Duodenal mucosa (tissue), 2 donors: ENCODE data around the gene SFMBT1.
"Not testable (repeated sequence)": the region's sequence is repeated elsewhere in the genome, so short reads cannot be mapped to it uniquely, and the experiment has no call there.

Source experiments
- H3K27ac ChIP-seq: one replicate; pipeline ENCODE4 v1.7.0; 2013; ENCODE audit warnings: low read depth, low read length
- H3K27me3 ChIP-seq, 2 donors: one replicate each; pipeline ENCODE4 v1.7.0; 2013; ENCODE audit warnings: low read length in 2 of 2, control low read depth in 1 of 2; ENCODE audit not compliant: insufficient read depth in 2 of 2, control insufficient read depth in 1 of 2
- H3K36me3 ChIP-seq, 2 donors: one replicate each; pipeline ENCODE4 v1.7.0; 2013; ENCODE audit warnings: low read length in 2 of 2, control low read depth in 1 of 2; ENCODE audit not compliant: insufficient read depth in 2 of 2, control insufficient read depth in 1 of 2
- H3K4me1 ChIP-seq, 2 donors: one replicate each; pipeline ENCODE4 v1.7.0; 2013; ENCODE audit warnings: low read length in 2 of 2, control low read depth in 1 of 2; ENCODE audit not compliant: insufficient read depth in 2 of 2, control insufficient read depth in 1 of 2
- H3K4me3 ChIP-seq, 2 donors: one replicate each; pipeline ENCODE4 v1.7.0; 2013; ENCODE audit warnings: low read length in 2 of 2, low read depth in 1 of 2
- H3K9ac ChIP-seq, 2 donors: one replicate each; pipeline ENCODE4 v1.7.0; 2013; ENCODE audit warnings: low read length in 2 of 2, low read depth in 1 of 2
- H3K9me3 ChIP-seq, 2 donors: one replicate each; pipeline ENCODE4 v1.7.0; 2013; ENCODE audit warnings: low read length in 2 of 2, control low read depth in 1 of 2; ENCODE audit not compliant: control insufficient read depth in 1 of 2

The SFMBT1 gene

GRCh38 chr3:53054233-53054632, 8.4 kb upstream of the SFMBT1 start:
- not testable (repeated sequence) for H3K9ac ChIP-seq, H3K4me3 ChIP-seq, H3K27me3 ChIP-seq, H3K9me3 ChIP-seq, H3K27ac ChIP-seq, H3K36me3 ChIP-seq, H3K4me1 ChIP-seq

DNA sequence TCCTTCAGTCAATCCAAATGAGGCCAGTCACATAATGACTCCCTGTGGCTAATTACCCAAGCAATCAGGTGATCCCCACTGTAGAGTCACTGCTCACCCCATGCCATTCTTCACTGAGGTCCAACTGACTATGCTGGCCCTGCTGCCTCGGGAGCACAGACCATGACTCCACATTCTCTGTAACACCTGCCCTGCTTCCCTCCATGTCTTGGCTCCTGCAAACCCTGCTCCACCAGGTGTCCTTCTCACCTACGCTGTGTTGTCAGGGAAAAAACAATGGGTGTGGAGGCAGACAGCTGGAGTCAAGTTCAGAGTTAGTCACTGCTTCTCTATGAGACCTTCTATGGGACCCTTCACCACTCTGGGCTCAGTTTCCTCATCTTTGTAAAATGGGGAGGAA, 6.1 kb upstream of the SFMBT1 start:
- Histone ChIP-seq H3K9me3 (no peaks in the 10 kb centered on the region), H3K27ac (no peak overlapping the region), H3K36me3 (no peaks in the 10 kb centered on the region), H3K4me1 (no peaks in the 10 kb centered on the region), H3K4me3 (no peak overlapping the region), H3K27me3 (no peaks in the 10 kb centered on the region), H3K9ac (no peak overlapping the region)

DNA sequence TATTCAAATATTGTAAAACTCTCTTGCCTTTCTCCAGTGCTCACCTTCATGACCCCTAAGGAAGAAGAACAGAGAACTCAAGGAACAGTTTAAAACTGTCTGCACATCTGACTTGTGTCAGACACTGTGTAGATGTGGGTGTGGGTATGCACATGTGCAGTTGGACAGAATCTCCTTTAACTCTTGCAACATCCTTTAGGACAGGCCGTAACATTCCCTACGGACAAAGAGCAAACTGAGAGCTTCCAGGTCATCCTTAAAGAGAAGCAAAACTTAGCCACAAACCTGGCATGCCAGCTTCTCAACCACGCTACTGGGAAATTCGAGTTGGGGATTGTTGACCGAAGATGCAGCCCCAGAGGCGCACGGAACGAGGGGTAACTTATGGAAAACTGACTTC, 4.1 kb upstream of the SFMBT1 start:
- Histone ChIP-seq H3K27me3 (no peaks in the 10 kb centered on the region), H3K36me3 (no peaks in the 10 kb centered on the region), H3K4me1 (no peaks in the 10 kb centered on the region), H3K27ac (no peak overlapping the region), H3K9ac (no peak overlapping the region), H3K4me3 (no peak overlapping the region), H3K9me3 (no peaks in the 10 kb centered on the region)

GRCh38 chr3:53046171-53047170, 598 bp upstream of the SFMBT1 start:
- H3K9me3 ChIP-seq: no peaks in the 10 kb centered on the region
- peak overlapping the region; percentile 54 to 60 for H3K9ac ChIP-seq
- no peaks in the 10 kb centered on the region for H3K36me3 ChIP-seq
- peak overlapping the region; percentile 32 for H3K27ac ChIP-seq
- H3K4me1 ChIP-seq: peaks cover 8 to 13% of the 10 kb centered on the region in 2 donors
- peak overlapping the region; percentile 73 to 77 for H3K4me3 ChIP-seq
- no peaks in the 10 kb centered on the region for H3K27me3 ChIP-seq

- no peaks in the 10 kb centered on the region for H3K27me3 ChIP-seq
- H3K9me3 ChIP-seq: no peaks in the 10 kb centered on the region
- peak overlapping the region; percentile 83 to 84 for H3K4me3 ChIP-seq
- H3K27ac ChIP-seq: peak overlapping the region; percentile 73
- no peaks in the 10 kb centered on the region for H3K36me3 ChIP-seq
- peak overlapping the region; percentile 81 to 90 for H3K9ac ChIP-seq
- peaks cover 11 to 18% of the 10 kb centered on the region in 2 donors for H3K4me1 ChIP-seq
Observed at GRCh38 chr3:53044711-53045517, 959 bp downstream of the SFMBT1 start.

DNA sequence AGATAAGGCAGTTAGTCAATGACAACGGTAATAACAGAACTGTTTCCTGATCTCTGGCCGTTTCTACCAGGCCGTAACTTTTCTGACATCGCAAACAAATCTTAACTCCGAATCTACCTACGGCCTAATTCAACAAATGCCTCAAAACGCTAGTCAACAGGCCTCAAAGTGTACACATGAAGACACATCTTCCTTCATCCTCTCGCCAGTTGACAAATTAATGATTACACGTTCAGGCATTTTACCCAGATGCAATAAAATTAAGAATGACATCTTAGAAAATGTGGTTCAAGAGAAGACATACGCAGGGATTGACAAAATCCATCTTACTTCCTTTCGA, 1.5 kb downstream of the SFMBT1 start:
- H3K9me3 ChIP-seq: no peaks in the 10 kb centered on the region
- H3K4me3 ChIP-seq: peak overlapping the region; percentile 83 to 84
- H3K4me1 ChIP-seq: peaks cover 11 to 18% of the 10 kb centered on the region in 2 donors
- no peaks in the 10 kb centered on the region for H3K27me3 ChIP-seq
- peak overlapping the region; percentile 81 to 90 for H3K9ac ChIP-seq
- H3K27ac ChIP-seq: peak overlapping the region; percentile 73
- H3K36me3 ChIP-seq: no peaks in the 10 kb centered on the region

GRCh38 chr3:53043738-53044137, 2.1 kb downstream of the SFMBT1 start:
- H3K9ac ChIP-seq: no peak overlapping the region
- H3K4me3 ChIP-seq: peak overlapping the region in 1 of 2 donors; percentile 84
- H3K36me3 ChIP-seq: no peaks in the 10 kb centered on the region
- H3K27me3 ChIP-seq: no peaks in the 10 kb centered on the region
- H3K4me1 ChIP-seq: peaks cover 11 to 18% of the 10 kb centered on the region in 2 donors
- no peaks in the 10 kb centered on the region for H3K9me3 ChIP-seq
- no peak overlapping the region for H3K27ac ChIP-seq

DNA sequence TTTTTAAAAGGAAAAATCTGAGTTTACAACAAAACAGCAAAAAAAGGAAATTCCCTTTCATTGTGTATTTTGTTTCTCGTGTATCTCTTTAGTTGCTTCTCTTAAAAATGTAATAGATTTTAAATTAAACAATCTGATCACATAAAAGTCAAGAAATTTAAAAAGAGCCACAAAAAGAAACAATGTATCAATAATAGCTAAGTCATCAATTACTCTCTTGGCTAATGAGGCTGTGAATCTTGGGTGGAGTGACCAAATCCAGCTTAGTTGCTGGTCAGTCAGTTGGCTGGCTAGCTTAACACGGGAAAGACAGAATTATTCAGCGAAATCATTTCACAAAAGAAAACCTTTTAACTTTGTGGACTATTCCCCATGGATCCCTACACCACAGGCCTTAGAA, 3.2 kb downstream of the SFMBT1 start:
- Histone ChIP-seq H3K4me1 (peaks cover 11 to 18% of the 10 kb centered on the region in 2 donors), H3K9ac (no peak overlapping the region), H3K27ac (no peak overlapping the region), H3K4me3 (no peak overlapping the region), H3K9me3 (no peaks in the 10 kb centered on the region), H3K36me3 (no peaks in the 10 kb centered on the region), H3K27me3 (no peaks in the 10 kb centered on the region)

DNA sequence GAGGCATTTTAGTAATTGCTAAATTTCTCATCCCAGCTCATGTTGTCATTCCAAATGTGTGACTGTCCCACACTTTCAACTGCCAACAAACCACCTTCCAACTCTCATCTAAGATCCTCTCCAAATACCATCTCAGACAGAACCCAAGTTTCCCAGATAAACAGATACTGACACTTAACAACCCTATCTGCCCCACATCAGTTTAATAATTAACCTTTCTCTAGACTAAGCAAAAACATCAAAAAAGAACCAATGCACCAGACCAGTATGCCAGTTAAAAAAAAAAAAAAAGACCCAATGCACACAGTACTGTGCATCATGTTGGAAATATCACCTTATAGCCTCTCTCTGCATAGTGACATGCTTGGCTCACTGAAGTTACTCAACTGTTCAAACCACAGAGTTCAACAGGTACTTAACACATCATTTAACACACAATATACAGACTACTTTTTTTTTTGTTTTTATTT, 5.5 kb downstream of the SFMBT1 start:
- no peak overlapping the region for H3K27ac ChIP-seq
- no peaks in the 10 kb centered on the region for H3K9me3 ChIP-seq
- no peak overlapping the region for H3K4me3 ChIP-seq
- H3K27me3 ChIP-seq: no peaks in the 10 kb centered on the region
- H3K9ac ChIP-seq: no peak overlapping the region
- H3K36me3 ChIP-seq: no peaks in the 10 kb centered on the region
- peaks cover 11 to 25% of the 10 kb centered on the region in 2 donors for H3K4me1 ChIP-seq

DNA sequence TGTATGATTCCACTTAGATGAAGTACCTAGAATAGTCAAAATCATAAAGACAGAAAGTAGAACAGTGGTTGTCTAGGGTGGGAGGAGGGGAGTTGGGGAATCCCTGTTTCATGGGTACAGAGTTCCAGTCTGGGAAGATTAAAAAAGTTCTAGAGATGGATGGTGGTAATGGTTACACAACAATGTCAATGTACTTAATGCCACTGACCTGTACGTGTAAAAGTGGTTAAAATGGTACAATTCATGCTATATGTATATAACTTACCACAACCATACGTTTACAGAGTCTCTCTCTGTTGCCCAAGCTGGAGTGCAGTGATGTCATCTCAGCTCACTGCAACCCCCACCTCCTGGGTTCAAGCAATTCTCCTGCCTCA, 6.5 kb downstream of the SFMBT1 start:
- no peak overlapping the region for H3K27ac ChIP-seq
- no peak overlapping the region for H3K9ac ChIP-seq
- no peaks in the 10 kb centered on the region for H3K27me3 ChIP-seq
- H3K4me3 ChIP-seq: no peak overlapping the region
- peaks cover 7 to 28% of the 10 kb centered on the region in 2 donors for H3K4me1 ChIP-seq
- H3K9me3 ChIP-seq: no peaks in the 10 kb centered on the region
- H3K36me3 ChIP-seq: no peaks in the 10 kb centered on the region
